SHP77 treated with DMSO at 0.1 percent for 48 hours (cell line): Measurements from ENCODE around the gene DNAH5.

Experiments
- DNase-seq: peaks from one replicate; lab custom pipeline; 2025; lab: John Stamatoyannopoulos, UW

The DNAH5 gene

GRCh38 chr5:13708906-13709305 lies 235.6 kb downstream of the DNAH5 start:
- no peak for DNase-seq

DNA sequence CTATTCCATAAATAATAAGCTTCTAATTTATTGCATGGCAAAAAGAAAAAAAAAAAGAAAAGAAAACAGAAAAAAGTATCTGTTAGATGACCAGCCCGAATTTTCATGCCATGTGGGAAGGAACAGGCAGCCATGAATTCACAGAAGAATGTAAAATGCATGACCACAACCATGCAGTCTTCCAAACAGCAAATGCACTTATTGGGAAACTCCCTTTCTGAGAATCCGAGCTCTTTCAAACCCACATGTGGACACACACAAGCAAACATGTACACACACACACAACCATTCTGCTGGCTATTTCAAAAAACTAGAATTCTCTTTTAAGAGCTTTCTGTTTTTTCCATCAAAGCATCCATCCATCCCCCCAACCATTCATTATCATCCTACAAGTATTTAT lies 236.1 kb downstream of the DNAH5 start:
- DNase-seq, result no peak

DNA sequence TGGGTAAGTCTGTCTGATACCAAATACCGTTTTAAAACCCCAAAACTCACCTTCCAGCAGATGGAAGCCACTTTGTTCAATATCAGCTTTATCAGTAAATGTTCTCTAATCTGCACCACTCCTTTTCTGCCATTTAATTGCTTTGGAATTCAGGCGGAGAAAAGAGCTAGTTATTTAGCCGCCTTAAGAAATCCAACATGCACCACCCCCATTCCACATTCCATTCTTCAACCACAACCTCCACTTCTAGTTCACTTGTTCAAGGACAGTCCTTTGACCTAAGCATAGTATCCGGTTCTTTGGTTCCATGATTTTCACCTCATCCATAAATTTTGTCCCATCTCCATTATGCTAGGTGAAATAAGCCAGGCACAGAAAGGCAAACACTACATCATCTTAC lies 240.1 kb downstream of the DNAH5 start:
- DNase-seq, result no peak

DNA sequence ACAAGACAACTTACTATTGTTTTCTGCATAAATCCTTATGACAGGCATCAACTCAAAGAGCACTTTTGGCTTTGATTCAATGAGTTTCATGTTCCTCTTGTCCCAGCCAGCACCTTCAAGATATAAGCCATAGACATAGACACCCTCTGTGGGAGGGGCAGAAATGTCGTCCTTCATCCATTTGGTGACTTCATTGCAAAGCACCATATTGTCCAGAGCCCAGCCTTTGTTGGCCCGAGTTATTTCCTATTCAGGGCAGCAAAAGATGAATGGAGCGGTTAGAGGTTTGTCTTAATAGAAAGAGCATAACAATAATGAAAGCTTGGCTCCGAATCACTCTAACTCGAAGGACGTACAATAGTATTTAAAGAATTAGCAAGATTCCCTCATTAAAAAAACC lies 243.9 kb downstream of the DNAH5 start:
- DNase-seq, result no peak

GRCh38 chr5:13698885-13699284 lies 245.6 kb downstream of the DNAH5 start:
- DNase-seq, result no peak

GRCh38 chr5:13695076-13695712 lies 249.3 kb downstream of the DNAH5 start:
- DNase-seq, result no peak

DNA sequence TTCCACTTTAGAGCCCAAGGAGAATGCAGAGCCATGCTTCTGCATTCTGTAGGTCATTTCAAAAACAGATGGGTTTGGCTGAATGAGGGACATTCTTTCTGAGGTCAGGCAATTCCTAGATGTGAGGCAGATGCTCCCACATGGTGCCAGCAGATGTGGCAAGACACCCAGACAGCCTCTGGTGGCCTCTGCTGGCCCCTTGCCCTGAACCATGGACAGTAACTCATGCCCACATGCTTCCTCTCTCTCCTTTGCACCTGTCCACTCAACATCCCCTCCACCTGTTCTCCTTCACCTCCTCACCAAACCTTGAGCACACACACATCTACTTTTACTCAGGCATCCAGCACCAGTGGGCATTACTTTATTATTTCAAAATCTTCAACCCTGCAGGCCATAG lies 252.3 kb downstream of the DNAH5 start:
- no peak for DNase-seq

DNA sequence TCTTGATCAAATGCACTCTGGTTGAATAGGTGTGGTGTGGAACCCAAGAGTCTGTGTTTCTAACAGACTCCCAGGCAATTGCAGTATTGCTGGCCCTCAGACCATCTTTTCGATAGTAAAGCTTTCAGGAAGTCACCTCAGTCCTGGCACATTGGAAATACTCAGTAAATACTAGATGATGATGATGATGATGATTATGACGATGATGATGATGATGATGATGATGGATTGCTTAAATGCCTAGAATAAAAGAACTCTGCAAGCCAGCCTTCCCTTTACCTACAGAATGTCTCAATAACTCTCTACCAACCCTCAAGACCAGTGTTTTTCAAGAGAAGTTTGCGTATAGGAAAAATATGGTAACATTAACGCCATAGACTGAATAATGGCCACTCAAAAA lies 268.0 kb downstream of the DNAH5 start:
- DNase-seq, result no peak

- no peak for DNase-seq
These were observed 270.1 kb downstream of the DNAH5 start for GRCh38 chr5:13674391-13674790.

DNA sequence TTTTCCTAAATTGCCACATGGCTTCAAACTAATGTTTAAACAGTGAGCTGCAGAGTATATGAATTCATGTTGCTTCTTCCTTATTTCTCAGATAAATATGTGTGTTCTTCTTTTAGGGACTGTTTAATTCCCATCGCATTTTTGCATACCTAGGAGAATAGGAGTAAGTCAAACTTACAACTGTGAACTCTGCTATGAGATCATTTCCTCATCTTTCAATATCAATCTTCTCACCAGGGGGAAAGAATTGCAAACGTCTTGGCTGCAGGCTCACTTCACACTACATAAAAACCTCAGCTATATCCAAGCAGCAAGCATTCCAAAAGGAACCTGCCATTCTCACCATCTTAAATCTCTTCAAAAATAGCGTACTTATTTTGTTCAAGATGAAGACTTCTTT lies 271.0 kb downstream of the DNAH5 start:
- no peak for DNase-seq

- no peak for DNase-seq
These were observed 280.1 kb downstream of the DNAH5 start for GRCh38 chr5:13664377-13664776.

- no peak for DNase-seq
These were observed 281.9 kb downstream of the DNAH5 start for GRCh38 chr5:13662626-13663025.

DNA sequence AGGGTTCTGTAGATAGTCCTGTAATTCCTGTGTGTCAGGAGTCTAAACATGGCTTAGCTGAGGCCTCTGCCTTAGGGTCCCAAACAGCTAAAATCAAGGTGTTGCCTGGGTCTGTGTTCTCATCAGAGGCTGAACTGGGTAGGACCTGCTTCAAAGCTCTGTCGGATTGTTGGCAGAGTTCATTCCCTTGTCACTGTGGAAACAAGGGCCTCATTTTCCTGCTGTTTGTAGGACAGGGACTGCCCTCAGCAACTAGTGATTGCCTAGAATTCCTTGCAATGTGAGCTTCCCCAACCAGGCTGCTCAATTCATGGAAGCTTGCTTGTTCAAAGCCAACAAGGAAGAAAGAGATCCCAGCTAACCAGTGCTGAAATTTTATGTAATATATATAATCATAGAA lies 283.2 kb downstream of the DNAH5 start:
- no peak for DNase-seq

GRCh38 chr5:13660072-13660471 lies 284.4 kb downstream of the DNAH5 start:
- DNase-seq, result no peak

- no peak for DNase-seq
These were observed 285.1 kb downstream of the DNAH5 start for GRCh38 chr5:13659391-13659790.

GRCh38 chr5:13658761-13659160 lies 285.7 kb downstream of the DNAH5 start:
- no peak for DNase-seq

GRCh38 chr5:13658152-13658551 lies 286.3 kb downstream of the DNAH5 start:
- no peak for DNase-seq

DNA sequence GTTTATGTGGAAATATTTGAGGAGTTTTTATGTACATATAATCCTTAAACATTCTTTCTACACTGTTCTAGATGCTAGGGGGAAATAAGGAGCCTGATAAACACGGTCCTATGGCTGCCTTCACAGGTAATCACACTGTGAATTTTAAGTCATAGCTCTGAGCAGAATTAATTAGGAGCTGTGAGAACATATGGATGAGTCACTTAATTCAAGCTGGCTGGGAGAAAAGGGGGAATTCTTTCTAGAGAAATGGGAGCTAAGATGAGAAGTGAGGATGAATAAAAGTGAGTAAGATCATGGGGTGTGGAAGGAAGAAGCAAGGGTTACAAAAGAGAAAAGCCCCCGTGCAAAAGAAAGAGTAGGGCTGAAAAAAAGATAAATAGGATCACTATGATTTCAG lies 290.8 kb downstream of the DNAH5 start:
- no peak for DNase-seq

- no peak for DNase-seq
These were observed 294.8 kb downstream of the DNAH5 start for GRCh38 chr5:13649656-13650055.

DNA sequence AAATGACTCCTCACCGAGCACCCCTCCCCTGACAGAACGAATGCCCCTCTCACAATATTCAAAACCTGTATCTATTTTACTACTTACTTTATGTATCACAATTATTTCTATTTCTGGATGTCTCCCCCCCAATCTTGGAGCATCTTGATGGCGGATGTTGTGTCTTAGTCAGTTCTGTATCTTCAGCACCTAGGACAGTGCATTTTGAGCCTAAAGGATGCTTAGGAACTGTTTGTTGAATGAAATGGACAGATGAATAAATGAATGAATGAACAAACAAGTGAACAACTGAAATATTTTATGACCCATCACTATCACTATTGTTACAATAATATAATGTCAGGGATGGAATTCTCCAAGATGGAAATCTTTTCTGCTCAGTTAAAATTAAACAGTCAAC lies 295.7 kb downstream of the DNAH5 start:
- DNase-seq, result no peak

GRCh38 chr5:13643734-13644133 lies 300.8 kb downstream of the DNAH5 start:
- no peak for DNase-seq

- DNase-seq, result no peak
These were observed 301.3 kb downstream of the DNAH5 start for GRCh38 chr5:13643196-13643595.
